Ovary (tissue), 9 donors: ENCODE measurements around the gene TCF7. TPM values are rescaled to one million over a fixed set of nuclear protein-coding genes. Genes with fewer than 3 reads are reported as not detected.

Experiments
- DNase-seq, 5 donors: peaks; one replicate each; pipeline ENCODE4 v3.0.0-alpha.2; 2019 to 2020
- H3K27ac ChIP-seq, 2 donors: fragments of 200-600 bp; one replicate each; pipeline versions ENCODE4 v1.5.1 to v1.8.0; 2019 to 2022
- H3K27me3 ChIP-seq: fragments of 200-600 bp; one replicate; pipeline ENCODE4 v1.8.0; 2022
- H3K36me3 ChIP-seq: fragments of 200-600 bp; sonication (generic); one replicate; pipeline ENCODE4 v1.5.1; 2019
- H3K4me1 ChIP-seq: one replicate; pipeline ENCODE4 v1.8.1; 2013; ENCODE audit warnings: mild to moderate bottlenecking, moderate library complexity; ENCODE audit not compliant: insufficient read depth
- H3K4me3 ChIP-seq: fragments of 200-600 bp; sonication (generic); one replicate; pipeline ENCODE4 v1.5.1; 2017
- H3K9me3 ChIP-seq, 2 donors: fragments of 200-600 bp in 1 of 2; sonication (generic) in 1 of 2; one replicate each; pipeline versions ENCODE4 v1.5.1 to v1.8.1; 2013 to 2019; ENCODE audit warnings: mild to moderate bottlenecking in 1 of 2, moderate library complexity in 1 of 2
- EP300 ChIP-seq: sonication (generic); formaldehyde crosslinking; IDR thresholded peaks from one replicate; pipeline ENCODE4 v1.6.1; 2017; ENCODE audit warnings: antibody characterized with exemption
- POLR2A ChIP-seq: fragments of 450-650 bp; IDR thresholded peaks from one replicate; pipeline ENCODE4 v1.6.1; 2017; ENCODE audit warnings: antibody characterized with exemption, mild to moderate bottlenecking, moderate library complexity
- WGBS, 3 donors: extraction: QIAGEN DNeasy Blood & Tissue Kit in 1 of 3; methylation state at CpG; one replicate each; pipeline versions ENCODE4 v1.1.5 to v1.1.7; 2013 to 2017; 5-methylcytosine and 5-hydroxymethylcytosine counted together
- intact Hi-C, 4 donors: fragments of 100-400 bp; cut with DNase I; formaldehyde crosslinking; loops; one replicate each; pipeline versions ENCODE4 v1.11.0 to v1.15.1; 2022 to 2023
- polyA plus RNA-seq, 2 donors: library from polyadenylated mRNA; stranded (reverse); fragments of 200-250 nt in 1 of 2; fragments of 350-450 nt in 1 of 2; fragmentation: Illumina TruSeq in 1 of 2; extraction: RNeasy Lipid Tissue Mini Kit (QIAGEN cat#74804) in 1 of 2; gene quantifications; one replicate each; pipeline ENCODE4 v1.2.3, GENCODE V29; 2013 to 2014
- total RNA-seq, 7 donors: library from RNA; depleted of rRNA in 2 of 7; stranded (reverse); fragments of >200 nt in 2 of 7; fragmentation: NEBNext Ultra II Directional in 3 of 7; extraction: Animal tissue kit (Norgen Biotek cat#: 25700) in 3 of 7; gene quantifications; one replicate each; pipeline versions ENCODE4 v1.1.0 to v1.2.4, GENCODE V29; 2016 to 2023
- TF ChIP-seq, protein P1 (sequence below), 3 donors: fragments of 450-650 bp in 2 of 3; fragments of 200-600 bp in 1 of 3; IDR thresholded peaks; one replicate each; pipeline versions ENCODE4 v1.5.1 to v1.8.0; 2016 to 2022; ENCODE audit warnings: antibody characterized with exemption in 3 of 3, mild to moderate bottlenecking in 1 of 3
- donor health status: DM: no; HTN: no; CAD: no; lungs with moderate emphysema.
- donor health status: DM: no; HTN: no; CAD: no.
- donor health status: Bipolar disorder and iron deficiency.
- donor health status: DM: yes; HTN: yes; CAD: no.
- donor health status: DM: no; HTN: no; CAD: no.
- donor health status: DM: yes; HTN: yes; CAD: no.

TCF7 gene
- total and polyA plus RNA-seq, 9 donors = 1.7 to 15.2 (median 4.0) TPM

DNA sequence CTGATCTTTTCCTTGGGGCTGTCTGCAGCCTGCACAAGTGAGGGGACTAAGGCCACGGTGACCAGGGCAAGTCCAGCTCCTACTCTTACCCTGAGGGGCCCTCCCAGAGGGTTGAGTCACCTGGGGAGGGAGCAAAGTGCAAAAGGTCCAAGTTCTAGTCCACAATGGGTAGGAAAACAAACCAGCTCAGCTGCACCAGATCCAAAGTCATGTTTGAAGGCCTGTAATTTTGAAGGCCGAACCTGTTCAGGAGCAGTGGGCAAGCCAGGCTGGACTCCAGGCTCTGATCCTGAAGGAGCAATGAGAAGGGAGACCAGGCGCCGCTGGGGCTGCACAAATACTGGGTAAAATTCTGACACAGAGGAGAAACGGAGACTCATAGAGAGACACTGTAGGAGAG, 15.8 kb upstream of the TCF7 start:
- no peak for DNase-seq
- H3K4me3 ChIP-seq = no peak overlapping the region
- intact Hi-C loops = no loop called here
- no peaks in the 10 kb centered on the region for H3K4me1 ChIP-seq
- WGBS, 3 donors = 92 to 96% (median 92%) methylated on average over 5 of the region's 5 CpGs
- H3K36me3 ChIP-seq = no peaks in the 10 kb centered on the region
- no peaks in the 10 kb centered on the region for H3K27me3 ChIP-seq
- no peak overlapping the region for H3K27ac ChIP-seq
- no peaks in the 10 kb centered on the region for H3K9me3 ChIP-seq
- TF ChIP-seq, protein P1, sequence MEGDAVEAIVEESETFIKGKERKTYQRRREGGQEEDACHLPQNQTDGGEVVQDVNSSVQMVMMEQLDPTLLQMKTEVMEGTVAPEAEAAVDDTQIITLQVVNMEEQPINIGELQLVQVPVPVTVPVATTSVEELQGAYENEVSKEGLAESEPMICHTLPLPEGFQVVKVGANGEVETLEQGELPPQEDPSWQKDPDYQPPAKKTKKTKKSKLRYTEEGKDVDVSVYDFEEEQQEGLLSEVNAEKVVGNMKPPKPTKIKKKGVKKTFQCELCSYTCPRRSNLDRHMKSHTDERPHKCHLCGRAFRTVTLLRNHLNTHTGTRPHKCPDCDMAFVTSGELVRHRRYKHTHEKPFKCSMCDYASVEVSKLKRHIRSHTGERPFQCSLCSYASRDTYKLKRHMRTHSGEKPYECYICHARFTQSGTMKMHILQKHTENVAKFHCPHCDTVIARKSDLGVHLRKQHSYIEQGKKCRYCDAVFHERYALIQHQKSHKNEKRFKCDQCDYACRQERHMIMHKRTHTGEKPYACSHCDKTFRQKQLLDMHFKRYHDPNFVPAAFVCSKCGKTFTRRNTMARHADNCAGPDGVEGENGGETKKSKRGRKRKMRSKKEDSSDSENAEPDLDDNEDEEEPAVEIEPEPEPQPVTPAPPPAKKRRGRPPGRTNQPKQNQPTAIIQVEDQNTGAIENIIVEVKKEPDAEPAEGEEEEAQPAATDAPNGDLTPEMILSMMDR (IDR thresholded peaks at IDR 0.05) = no peak
- no peak for TF ChIP-seq EP300
- TF ChIP-seq POLR2A = no peak

DNA sequence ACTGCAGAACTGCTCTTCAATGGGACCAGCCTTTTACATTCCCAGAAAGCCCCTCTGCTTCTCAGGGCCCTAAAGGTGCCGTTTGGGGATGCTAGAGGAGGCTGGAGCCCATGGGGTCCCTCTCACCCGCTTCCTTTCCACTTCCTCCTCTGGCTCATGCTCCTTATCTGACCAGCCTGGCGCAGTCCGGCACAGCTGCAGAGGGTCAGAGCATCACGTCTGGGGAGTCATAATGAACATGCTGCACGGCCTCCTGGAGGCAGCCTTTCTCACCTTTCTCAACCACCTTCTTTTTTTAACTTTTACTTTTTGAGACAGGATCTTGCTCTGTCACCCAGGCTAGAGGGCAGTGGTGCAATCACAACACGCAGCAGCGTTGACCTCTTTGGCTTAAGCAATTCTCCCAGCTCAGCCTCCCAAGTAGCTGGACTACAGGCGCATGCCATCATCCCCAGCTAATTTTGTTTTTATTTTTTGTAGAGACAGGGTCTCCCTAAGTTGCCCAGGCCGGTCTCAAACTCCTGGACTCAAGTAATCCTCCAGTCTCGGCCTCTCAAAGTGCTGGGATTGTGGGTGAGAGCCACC, 15.1 kb upstream of the TCF7 start:
- no peaks in the 10 kb centered on the region for H3K4me1 ChIP-seq
- no peak overlapping the region for H3K27ac ChIP-seq
- H3K4me3 ChIP-seq = no peak overlapping the region
- no peak for DNase-seq
- intact Hi-C loops = no loop called here
- H3K9me3 ChIP-seq = no peaks in the 10 kb centered on the region
- TF ChIP-seq POLR2A (no peak), EP300 (no peak)
- TF ChIP-seq, protein P1 (IDR thresholded peaks at IDR 0.05) = no peak
- WGBS, 3 donors = 83 to 87% (median 85%) methylated on average over 11 of the region's 11 CpGs
- no peaks in the 10 kb centered on the region for H3K36me3 ChIP-seq
- no peaks in the 10 kb centered on the region for H3K27me3 ChIP-seq

DNA sequence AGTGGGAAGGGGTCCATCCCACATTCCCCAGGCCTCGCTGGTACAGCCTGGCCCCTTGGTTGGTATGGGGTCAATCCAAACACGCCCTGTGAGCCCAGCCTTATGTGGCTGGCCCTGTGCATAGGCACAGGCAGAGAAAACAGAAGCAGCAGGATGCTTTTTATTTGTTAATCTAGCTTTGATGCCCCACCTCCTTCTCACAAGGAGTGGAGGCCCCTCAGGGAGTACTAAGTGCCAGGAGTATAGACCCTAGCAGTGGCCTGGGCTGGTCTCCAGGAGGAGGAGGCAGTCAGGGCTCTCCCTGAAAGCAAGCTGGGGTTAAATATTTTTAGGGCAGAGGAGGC, 14.6 kb upstream of the TCF7 start:
- Histone ChIP-seq H3K9me3 (no peaks in the 10 kb centered on the region), H3K27me3 (no peaks in the 10 kb centered on the region), H3K27ac (no peak overlapping the region), H3K4me3 (no peak overlapping the region), H3K4me1 (no peaks in the 10 kb centered on the region), H3K36me3 (no peaks in the 10 kb centered on the region)
- WGBS, 3 donors = 89 to 97% (median 90%) methylated on average over 2 of the region's 2 CpGs
- intact Hi-C loops = no loop called here
- no peak for DNase-seq
- TF ChIP-seq EP300 = no peak
- TF ChIP-seq POLR2A = no peak
- TF ChIP-seq, protein P1 (IDR thresholded peaks at IDR 0.05) = no peak

DNA sequence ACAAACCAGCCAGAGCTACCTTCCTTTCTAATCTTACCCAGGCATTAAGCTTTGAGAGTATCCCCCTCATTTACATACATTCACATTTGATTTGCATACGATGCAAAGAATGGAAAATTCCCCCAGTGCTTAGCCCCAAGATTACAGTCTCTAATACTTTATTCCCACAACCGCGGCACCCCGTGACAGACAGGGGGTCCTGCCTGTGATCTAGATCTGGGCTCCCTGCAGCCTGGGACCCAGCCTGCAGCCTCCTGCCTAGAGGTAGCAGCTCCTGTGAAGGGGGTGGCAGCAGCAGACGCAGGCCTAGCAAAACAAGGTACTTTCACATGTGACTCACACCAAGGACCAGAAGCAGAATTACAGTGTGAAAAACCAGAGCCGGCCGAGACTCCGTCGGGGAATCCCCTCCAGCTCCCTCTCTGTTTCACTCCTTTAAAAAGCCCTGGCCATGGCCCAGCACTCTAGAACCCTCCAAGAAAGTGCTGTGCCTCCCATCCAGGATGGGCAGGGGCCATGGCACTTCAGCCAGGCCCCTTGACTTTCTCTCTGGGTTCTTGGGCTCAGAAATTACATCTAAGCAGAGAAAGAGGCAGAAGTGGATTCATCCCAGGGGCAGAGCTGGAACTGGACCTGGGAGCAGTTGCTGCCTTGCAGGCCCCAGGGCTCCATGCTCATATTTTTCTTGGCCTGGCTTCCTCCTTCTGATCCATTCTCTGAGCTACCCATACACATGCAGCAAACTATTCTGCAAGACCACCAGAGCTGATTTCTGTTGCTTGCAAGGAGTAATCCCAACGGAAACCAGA, 14.0 kb upstream of the TCF7 start:
- DNase-seq = no peak
- 54 to 67% (median 58%) methylated on average over 10 of the region's 10 CpGs for WGBS, 3 donors
- H3K27ac ChIP-seq = no peak overlapping the region
- TF ChIP-seq, protein P1 (IDR thresholded peaks at IDR 0.05) = no peak
- no peak for TF ChIP-seq EP300
- no peak for TF ChIP-seq POLR2A
- intact Hi-C loops = no loop called here
- no peak overlapping the region for H3K4me3 ChIP-seq
- no peaks in the 10 kb centered on the region for H3K27me3 ChIP-seq
- no peaks in the 10 kb centered on the region for H3K36me3 ChIP-seq
- H3K9me3 ChIP-seq = no peaks in the 10 kb centered on the region
- H3K4me1 ChIP-seq = no peaks in the 10 kb centered on the region
